Measurements from ENCODE around the gene JMJD4. TPM values are rescaled to one million over a fixed set of nuclear protein-coding genes. Genes with fewer than 3 reads are reported as not detected.

Gene JMJD4
- polyA plus RNA-seq, 3 donors from 2014 or later = 22.3 to 25.9 (median 25.0) TPM

DNA sequence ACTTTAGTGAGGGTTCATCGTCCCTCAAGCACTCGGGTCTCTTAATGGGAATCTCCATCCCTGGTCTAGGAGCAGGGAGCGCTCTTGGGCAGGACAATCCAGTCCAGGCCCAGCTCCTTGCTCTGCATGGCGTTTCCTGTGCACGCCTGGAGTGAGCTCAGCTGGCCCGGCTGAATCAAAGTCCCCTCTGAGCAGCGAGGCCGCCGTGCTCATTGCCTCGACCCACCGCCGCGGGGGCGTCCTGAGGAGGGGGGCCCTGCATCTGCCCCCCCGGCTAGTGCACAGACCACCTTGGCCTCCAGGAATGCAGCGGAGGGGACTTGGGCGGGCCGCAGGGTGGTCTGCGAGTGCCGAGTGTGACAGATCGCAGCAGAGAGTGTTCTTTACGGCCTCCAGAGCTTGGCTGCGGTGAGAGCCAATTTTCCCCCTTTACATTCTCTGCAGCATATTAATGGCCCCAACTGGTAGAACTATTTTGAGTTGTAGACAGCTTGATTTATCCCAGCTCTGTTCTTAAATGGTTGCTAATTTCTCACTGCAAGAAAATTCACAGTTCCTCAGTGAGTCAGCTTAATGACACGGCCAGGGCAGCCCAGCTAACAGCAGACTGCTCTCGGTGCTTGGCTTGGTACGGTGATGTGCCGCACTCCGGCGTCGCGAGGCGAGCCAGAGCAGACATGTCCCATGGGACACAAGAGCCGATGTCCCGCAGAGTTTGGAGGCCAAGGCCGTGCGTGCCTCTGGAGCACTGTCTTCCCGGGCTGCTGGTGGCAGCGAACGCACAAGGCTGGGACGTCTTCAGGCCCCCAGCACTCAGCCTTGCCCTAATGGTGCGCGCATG is 39.9 kb upstream of the JMJD4 start:
- Mint-ChIP-seq H3K27me3 (ENCODE audit: low read depth in 3 of 3) (peaks cover 7 to 14% (median 12%) of the 10 kb centered on the region in 3 donors), H3K27ac (peak overlapping the region in 5 of 6 donors; percentile 74 to 92 (median 78)), H3K9me3 (peaks cover 0 to 3% (median 0%) of the 10 kb centered on the region in 6 donors), H3K36me3 (peaks cover 12 to 29% (median 27%) of the 10 kb centered on the region in 3 donors), H3K4me1 (peaks cover 45 to 54% of the 10 kb centered on the region in 2 donors), H3K4me3 (peak overlapping the region in 4 of 5 donors; percentile 48 to 82 (median 73))
- DNase-seq = no peak

- peaks cover 0 to 3% (median 0%) of the 10 kb centered on the region in 6 donors for H3K9me3 Mint-ChIP-seq
- peak; percentile 77 to 83 (median 83) for DNase-seq
- peaks cover 12 to 28% (median 26%) of the 10 kb centered on the region in 3 donors for H3K36me3 Mint-ChIP-seq
- peak overlapping the region; percentile 48 to 82 (median 71) for H3K4me3 Mint-ChIP-seq
- H3K27me3 Mint-ChIP-seq (ENCODE audit: low read depth in 3 of 3) = peaks cover 7 to 14% (median 12%) of the 10 kb centered on the region in 3 donors
- peaks cover 45 to 54% of the 10 kb centered on the region in 2 donors for H3K4me1 Mint-ChIP-seq
- peak overlapping the region; percentile 2 to 92 (median 78) for H3K27ac Mint-ChIP-seq
Observed at GRCh38 chr1:227774051-227774731, 39.1 kb upstream of the JMJD4 start.

DNA sequence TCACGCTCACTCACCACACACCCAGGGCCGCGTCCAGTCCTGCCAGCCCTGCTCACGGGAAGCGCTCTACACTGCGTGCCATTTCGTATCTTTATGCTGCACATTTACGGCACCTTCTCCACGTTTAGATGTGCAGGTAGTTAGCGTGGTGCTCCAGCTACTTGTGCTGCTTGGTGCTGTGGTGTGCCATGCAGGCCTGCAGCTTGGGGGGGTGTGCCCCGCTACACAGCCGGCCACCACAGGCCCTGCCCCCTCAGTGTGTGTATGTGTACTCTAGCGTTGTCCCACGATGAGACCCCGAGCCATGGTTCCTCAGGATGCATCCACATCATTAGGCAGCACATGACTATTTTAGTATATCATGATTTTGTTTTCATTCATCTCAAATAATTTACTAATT is 38.5 kb upstream of the JMJD4 start:
- Mint-ChIP-seq H3K9me3 (peaks cover 0 to 3% (median 0%) of the 10 kb centered on the region in 6 donors), H3K27ac (peak overlapping the region in 2 of 6 donors; percentile 78), H3K4me3 (peak overlapping the region in 1 of 5 donors; percentile 71), H3K4me1 (peaks cover 46 to 58% of the 10 kb centered on the region in 2 donors), H3K27me3 (ENCODE audit: low read depth in 3 of 3) (peaks cover 7 to 14% (median 12%) of the 10 kb centered on the region in 3 donors), H3K36me3 (peaks cover 17 to 34% (median 31%) of the 10 kb centered on the region in 3 donors)
- DNase-seq = no peak

- Mint-ChIP-seq H3K27ac (no peak overlapping the region), H3K4me1 (peaks cover 57 to 63% of the 10 kb centered on the region in 2 donors), H3K4me3 (no peak overlapping the region), H3K36me3 (peaks cover 20 to 45% (median 37%) of the 10 kb centered on the region in 3 donors), H3K9me3 (peaks cover 0 to 3% (median 0%) of the 10 kb centered on the region in 6 donors), H3K27me3 (ENCODE audit: low read depth in 3 of 3) (peaks cover 7 to 16% (median 14%) of the 10 kb centered on the region in 3 donors)
- no peak for DNase-seq
Observed at GRCh38 chr1:227771771-227772170, 36.7 kb upstream of the JMJD4 start.

GRCh38 chr1:227771326-227771725 is 36.2 kb upstream of the JMJD4 start:
- no peak for DNase-seq
- H3K4me1 Mint-ChIP-seq = peaks cover 57 to 63% of the 10 kb centered on the region in 2 donors
- H3K27ac Mint-ChIP-seq = no peak overlapping the region
- H3K9me3 Mint-ChIP-seq = peaks cover 0 to 3% (median 0%) of the 10 kb centered on the region in 6 donors
- no peak overlapping the region for H3K4me3 Mint-ChIP-seq
- H3K36me3 Mint-ChIP-seq = peaks cover 20 to 45% (median 37%) of the 10 kb centered on the region in 3 donors
- H3K27me3 Mint-ChIP-seq (ENCODE audit: low read depth in 3 of 3) = peaks cover 10 to 20% (median 16%) of the 10 kb centered on the region in 3 donors

- no peak overlapping the region for H3K4me3 Mint-ChIP-seq
- H3K36me3 Mint-ChIP-seq = peaks cover 20 to 45% (median 37%) of the 10 kb centered on the region in 3 donors
- peaks cover 57 to 63% of the 10 kb centered on the region in 2 donors for H3K4me1 Mint-ChIP-seq
- H3K27ac Mint-ChIP-seq = no peak overlapping the region
- peaks cover 12 to 25% (median 21%) of the 10 kb centered on the region in 3 donors for H3K27me3 Mint-ChIP-seq (ENCODE audit: low read depth in 3 of 3)
- no peak for DNase-seq
- H3K9me3 Mint-ChIP-seq = peaks cover 0 to 3% (median 0%) of the 10 kb centered on the region in 6 donors
Observed at GRCh38 chr1:227770812-227771211, 35.7 kb upstream of the JMJD4 start.

GRCh38 chr1:227769936-227770494 is 34.9 kb upstream of the JMJD4 start:
- Mint-ChIP-seq H3K27ac (no peak overlapping the region), H3K4me1 (peaks cover 57 to 63% of the 10 kb centered on the region in 2 donors), H3K36me3 (peaks cover 20 to 45% (median 37%) of the 10 kb centered on the region in 3 donors), H3K9me3 (peaks cover 0 to 3% (median 0%) of the 10 kb centered on the region in 6 donors), H3K27me3 (ENCODE audit: low read depth in 3 of 3) (peaks cover 18 to 27% (median 21%) of the 10 kb centered on the region in 3 donors), H3K4me3 (no peak overlapping the region)
- no peak for DNase-seq

- Mint-ChIP-seq H3K4me3 (no peak overlapping the region), H3K9me3 (peaks cover 0 to 3% (median 0%) of the 10 kb centered on the region in 6 donors), H3K4me1 (peaks cover 57 to 63% of the 10 kb centered on the region in 2 donors), H3K36me3 (peaks cover 20 to 45% (median 37%) of the 10 kb centered on the region in 3 donors), H3K27me3 (ENCODE audit: low read depth in 3 of 3) (peaks cover 16 to 22% (median 17%) of the 10 kb centered on the region in 3 donors), H3K27ac (no peak overlapping the region)
- no peak for DNase-seq
Observed at GRCh38 chr1:227769047-227769935, 34.2 kb upstream of the JMJD4 start.

- peaks cover 16 to 42% (median 32%) of the 10 kb centered on the region in 3 donors for H3K36me3 Mint-ChIP-seq
- H3K9me3 Mint-ChIP-seq = no peaks in the 10 kb centered on the region
- H3K4me1 Mint-ChIP-seq = peaks cover 57 to 63% of the 10 kb centered on the region in 2 donors
- DNase-seq = no peak
- peak overlapping the region in 1 of 6 donors; percentile 79 for H3K27ac Mint-ChIP-seq
- peaks cover 12 to 17% (median 13%) of the 10 kb centered on the region in 3 donors for H3K27me3 Mint-ChIP-seq (ENCODE audit: low read depth in 3 of 3)
- H3K4me3 Mint-ChIP-seq = no peak overlapping the region
Observed at GRCh38 chr1:227768640-227769039, 33.5 kb upstream of the JMJD4 start.

GRCh38 chr1:227768125-227768439 is 33.0 kb upstream of the JMJD4 start:
- Mint-ChIP-seq H3K4me1 (peaks cover 58 to 63% of the 10 kb centered on the region in 2 donors), H3K27me3 (ENCODE audit: low read depth in 3 of 3) (peaks cover 12 to 17% (median 13%) of the 10 kb centered on the region in 3 donors), H3K9me3 (no peaks in the 10 kb centered on the region), H3K4me3 (peak overlapping the region in 3 of 5 donors; percentile 18 to 78 (median 76)), H3K36me3 (peaks cover 16 to 42% (median 31%) of the 10 kb centered on the region in 3 donors), H3K27ac (no peak overlapping the region)
- DNase-seq = no peak

DNA sequence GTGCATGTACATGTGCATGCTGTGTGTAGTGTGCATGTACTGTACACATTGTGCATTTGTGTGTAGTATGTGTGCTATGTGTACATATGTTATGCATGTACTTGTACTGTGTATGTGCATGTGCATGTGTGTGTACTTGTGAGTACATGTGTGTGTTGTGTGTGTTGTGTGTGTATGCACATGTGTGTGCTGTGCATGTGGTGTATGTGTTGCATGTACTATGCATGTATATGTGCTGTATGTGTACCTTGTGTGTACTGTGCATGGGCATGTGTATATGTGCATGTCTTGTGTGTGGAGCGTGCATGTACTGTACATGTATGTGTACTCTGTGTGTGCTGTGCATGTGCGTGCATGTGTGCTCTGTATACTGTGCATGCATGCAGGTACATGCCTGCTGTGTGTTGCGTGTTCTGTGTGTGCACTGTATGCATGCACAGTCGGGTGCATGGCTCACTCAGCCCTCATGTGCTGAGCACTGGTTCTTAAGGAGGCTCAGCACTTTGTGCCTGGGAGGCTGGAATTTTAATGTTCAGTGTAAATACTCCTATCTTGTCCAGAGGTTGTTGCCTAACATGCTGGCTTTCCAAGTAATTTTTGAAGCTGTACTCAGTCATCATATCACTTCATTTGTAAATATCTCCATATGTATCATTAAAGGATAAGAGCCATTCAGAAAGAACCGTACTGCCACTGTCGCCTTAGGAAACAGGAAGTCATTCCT is 32.5 kb upstream of the JMJD4 start:
- peak overlapping the region; percentile 73 to 87 (median 78) for H3K4me3 Mint-ChIP-seq
- H3K27me3 Mint-ChIP-seq (ENCODE audit: low read depth in 3 of 3) = peaks cover 14 to 19% (median 16%) of the 10 kb centered on the region in 3 donors
- peaks cover 16 to 41% (median 30%) of the 10 kb centered on the region in 3 donors for H3K36me3 Mint-ChIP-seq
- peak overlapping the region in 4 of 6 donors; percentile 30 to 92 (median 72) for H3K27ac Mint-ChIP-seq
- no peak for DNase-seq
- H3K9me3 Mint-ChIP-seq = no peaks in the 10 kb centered on the region
- H3K4me1 Mint-ChIP-seq = peaks cover 63 to 67% of the 10 kb centered on the region in 2 donors

DNA sequence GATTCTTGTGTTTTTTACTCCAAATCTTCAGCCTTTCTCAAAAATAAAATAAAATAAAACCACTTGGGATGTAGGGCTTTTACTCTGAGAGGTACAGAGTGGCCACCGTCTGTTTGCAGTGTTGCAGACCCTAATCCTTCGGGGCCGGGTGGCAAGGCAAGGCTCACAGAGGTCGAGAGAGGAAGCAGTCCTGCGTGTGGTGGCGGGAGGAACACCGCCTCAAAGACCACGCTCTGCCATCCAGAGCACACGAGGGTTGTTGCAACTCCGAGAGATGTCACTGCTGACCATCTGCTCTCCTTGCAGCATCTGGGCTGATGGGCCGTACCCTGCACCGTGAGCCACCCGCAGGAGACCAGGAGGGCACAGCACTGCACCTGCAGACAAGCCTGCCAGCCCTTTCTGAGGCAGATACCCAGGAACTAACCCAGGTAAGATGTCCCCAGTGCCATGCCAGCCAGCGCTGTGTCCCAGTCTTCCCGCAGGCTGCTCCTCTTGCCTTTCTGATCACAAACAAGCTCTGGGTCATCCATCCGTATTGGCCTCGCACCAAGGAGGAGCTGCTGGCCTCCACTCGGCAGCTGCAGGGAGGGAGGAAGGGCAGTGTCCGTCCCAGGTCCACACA is 31.7 kb upstream of the JMJD4 start:
- H3K4me3 Mint-ChIP-seq = peak overlapping the region; percentile 73 to 87 (median 78)
- peaks cover 69 to 71% of the 10 kb centered on the region in 2 donors for H3K4me1 Mint-ChIP-seq
- peaks cover 12 to 35% (median 23%) of the 10 kb centered on the region in 3 donors for H3K36me3 Mint-ChIP-seq
- DNase-seq = no peak
- peaks cover 12 to 19% (median 15%) of the 10 kb centered on the region in 3 donors for H3K27me3 Mint-ChIP-seq (ENCODE audit: low read depth in 3 of 3)
- no peaks in the 10 kb centered on the region for H3K9me3 Mint-ChIP-seq
- H3K27ac Mint-ChIP-seq = peak overlapping the region; percentile 76 to 92 (median 88)

Measured in immature natural killer cell (primary cell).